Measurements from ENCODE around the gene TBX15.

The TBX15 gene

GRCh38 chr1:118984722-118985639 is 3.2 kb downstream of the TBX15 start:
- DNase-seq: no peak

GRCh38 chr1:118984086-118984721 is 3.9 kb downstream of the TBX15 start:
- peak; percentile 89 for DNase-seq

GRCh38 chr1:118983558-118984041 is 4.5 kb downstream of the TBX15 start:
- peak; percentile 87 for DNase-seq

- no peak for DNase-seq
These were observed 5.2 kb downstream of the TBX15 start for GRCh38 chr1:118982821-118983557.

- DNase-seq: peak; percentile 63
These were observed 5.9 kb downstream of the TBX15 start for GRCh38 chr1:118982266-118982665.

- DNase-seq: peak; percentile 55
These were observed 6.7 kb downstream of the TBX15 start for GRCh38 chr1:118981436-118981835.

GRCh38 chr1:118979754-118980575 is 8.2 kb downstream of the TBX15 start:
- DNase-seq: no peak

- DNase-seq: peak; percentile 75
These were observed 9.0 kb downstream of the TBX15 start for GRCh38 chr1:118978914-118979701.

- DNase-seq: peak; percentile 55
These were observed 10.5 kb downstream of the TBX15 start for GRCh38 chr1:118977600-118977999.

GRCh38 chr1:118974661-118975060 is 13.5 kb downstream of the TBX15 start:
- no peak for DNase-seq

- DNase-seq: peak; percentile 86
These were observed 14.5 kb downstream of the TBX15 start for GRCh38 chr1:118973531-118974137.

- no peak for DNase-seq
These were observed 15.1 kb downstream of the TBX15 start for GRCh38 chr1:118973032-118973431.

- no peak for DNase-seq
These were observed 17.7 kb downstream of the TBX15 start for GRCh38 chr1:118970451-118970850.

GRCh38 chr1:118963456-118964430 is 24.4 kb downstream of the TBX15 start:
- peak; percentile 98 for DNase-seq

- DNase-seq: no peak
These were observed 25.0 kb downstream of the TBX15 start for GRCh38 chr1:118963138-118963455.

- DNase-seq: peak; percentile 56
These were observed 27.0 kb downstream of the TBX15 start for GRCh38 chr1:118961156-118961555.

- DNase-seq: peak; percentile 86
These were observed 27.5 kb downstream of the TBX15 start for GRCh38 chr1:118960567-118961136.

GRCh38 chr1:118960026-118960561 is 28.0 kb downstream of the TBX15 start:
- peak; percentile 86 for DNase-seq

Data from fibroblast of skin of scalp (primary cell).